Measurements from ENCODE around the gene ZFPL1. TPM values are rescaled to one million over a fixed set of nuclear protein-coding genes. Genes with fewer than 3 reads are reported as not detected.
"Not testable (repeated sequence)": the region's sequence is repeated elsewhere in the genome, so short reads cannot be mapped to it uniquely, and the experiment has no call there.

ZFPL1 gene
- polyA plus RNA-seq, 12 donors = 17.1 to 37.9 (median 21.0) TPM; not detected in 1

- DNase-seq = no peak
These were observed 29.8 kb downstream of the ZFPL1 start for GRCh38 chr11:65113839-65114238.

DNA sequence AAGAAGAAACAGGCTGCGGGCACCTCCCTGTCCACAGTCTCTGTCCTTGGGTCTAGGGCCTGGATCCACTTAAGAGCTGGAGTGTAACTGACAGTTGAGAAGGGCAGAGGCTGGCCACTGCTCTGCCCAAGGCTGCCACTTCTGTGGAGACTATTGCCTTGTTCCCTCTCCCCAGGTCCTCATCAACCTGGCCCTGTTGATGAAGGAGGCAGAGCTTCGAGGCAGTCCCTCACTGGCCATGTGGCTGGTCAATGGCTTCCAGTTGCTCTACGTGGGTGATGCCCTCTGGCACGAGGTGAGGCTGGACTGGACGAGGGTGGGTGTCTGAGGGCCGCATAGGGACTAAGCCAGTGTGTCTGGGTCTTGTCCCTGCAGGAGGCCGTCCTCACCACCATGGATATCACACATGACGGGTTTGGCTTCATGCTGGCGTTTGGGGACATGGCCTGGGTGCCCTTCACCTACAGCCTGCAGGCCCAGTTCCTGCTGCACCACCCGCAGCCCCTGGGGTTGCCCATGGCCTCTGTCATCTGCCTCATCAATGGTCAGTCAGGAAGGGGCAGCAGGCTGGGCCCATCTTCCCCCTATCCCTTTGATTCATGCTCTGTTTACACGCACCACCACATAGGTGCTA is 30.6 kb downstream of the ZFPL1 start:
- DNase-seq = no peak

DNA sequence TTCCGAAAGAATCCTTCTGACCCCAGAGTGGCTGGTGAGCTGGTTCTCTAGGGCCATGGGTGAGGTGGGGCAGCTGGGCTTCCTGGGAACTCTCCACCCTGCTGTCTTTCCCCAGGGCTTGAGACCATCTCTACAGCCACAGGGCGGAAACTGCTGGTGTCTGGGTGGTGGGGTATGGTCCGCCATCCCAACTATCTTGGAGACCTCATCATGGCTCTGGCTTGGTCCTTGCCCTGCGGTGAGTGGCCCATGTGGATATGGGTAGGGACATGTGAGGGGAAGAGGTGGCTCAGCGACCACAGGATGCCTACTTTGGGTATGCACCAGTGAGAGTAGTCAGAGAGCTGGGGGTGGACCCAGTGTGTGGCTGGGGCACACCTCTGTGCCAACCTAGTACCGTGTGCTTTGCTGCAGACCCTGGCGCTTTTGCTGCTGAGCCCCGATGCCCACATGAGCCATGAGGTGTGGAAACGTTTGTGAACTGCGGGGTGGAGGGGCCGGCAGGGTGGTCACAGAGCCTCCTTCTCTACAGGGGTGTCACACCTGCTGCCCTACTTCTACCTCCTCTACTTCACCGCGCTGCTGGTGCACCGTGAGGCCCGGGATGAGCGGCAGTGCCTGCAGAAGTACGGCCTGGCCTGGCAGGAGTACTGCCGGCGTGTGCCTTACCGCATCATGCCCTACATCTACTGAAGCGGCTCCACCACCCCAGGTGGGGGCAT is 31.5 kb downstream of the ZFPL1 start:
- no peak for DNase-seq

DNA sequence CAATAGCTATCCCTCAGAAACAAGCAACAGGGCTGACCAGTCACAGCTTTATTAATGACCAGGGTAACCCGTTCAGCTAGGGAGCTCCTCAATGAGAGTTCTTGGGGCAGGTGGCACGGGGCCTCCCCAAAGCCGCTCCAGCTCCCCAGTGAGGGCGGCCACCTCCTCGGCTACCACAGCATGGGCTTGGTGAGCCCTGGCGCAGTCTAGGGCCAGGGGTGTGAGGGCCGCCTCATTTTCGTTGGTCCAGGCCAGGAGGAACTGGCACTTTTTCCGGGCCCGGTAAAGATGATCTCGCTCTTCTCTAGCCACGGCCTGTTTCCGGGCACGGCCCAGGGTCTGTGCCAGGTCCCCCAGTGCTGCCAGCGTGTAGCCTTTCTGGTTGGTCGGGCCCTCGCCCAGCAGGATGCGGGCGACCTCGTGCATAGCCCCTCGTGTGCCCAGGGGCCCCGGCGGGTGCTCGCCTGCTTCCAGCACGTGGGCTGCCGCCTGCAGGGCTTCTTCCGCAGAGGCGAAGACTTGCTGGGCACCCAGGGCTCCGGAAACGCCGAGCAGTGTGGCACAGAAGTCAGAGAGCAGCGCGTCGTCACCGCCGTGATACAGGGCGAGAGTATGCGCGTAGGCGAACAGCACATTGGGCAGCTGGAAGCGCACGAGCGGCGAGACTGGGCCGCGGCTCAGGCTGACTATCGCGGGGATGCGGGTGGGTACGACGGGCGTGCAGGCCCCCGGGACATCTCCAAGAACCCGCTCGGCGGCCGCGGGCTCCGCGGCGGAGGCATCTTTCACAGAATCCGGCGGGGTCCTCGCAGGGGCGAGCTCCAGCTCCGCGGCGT is 32.6 kb downstream of the ZFPL1 start:
- no peak for DNase-seq

DNA sequence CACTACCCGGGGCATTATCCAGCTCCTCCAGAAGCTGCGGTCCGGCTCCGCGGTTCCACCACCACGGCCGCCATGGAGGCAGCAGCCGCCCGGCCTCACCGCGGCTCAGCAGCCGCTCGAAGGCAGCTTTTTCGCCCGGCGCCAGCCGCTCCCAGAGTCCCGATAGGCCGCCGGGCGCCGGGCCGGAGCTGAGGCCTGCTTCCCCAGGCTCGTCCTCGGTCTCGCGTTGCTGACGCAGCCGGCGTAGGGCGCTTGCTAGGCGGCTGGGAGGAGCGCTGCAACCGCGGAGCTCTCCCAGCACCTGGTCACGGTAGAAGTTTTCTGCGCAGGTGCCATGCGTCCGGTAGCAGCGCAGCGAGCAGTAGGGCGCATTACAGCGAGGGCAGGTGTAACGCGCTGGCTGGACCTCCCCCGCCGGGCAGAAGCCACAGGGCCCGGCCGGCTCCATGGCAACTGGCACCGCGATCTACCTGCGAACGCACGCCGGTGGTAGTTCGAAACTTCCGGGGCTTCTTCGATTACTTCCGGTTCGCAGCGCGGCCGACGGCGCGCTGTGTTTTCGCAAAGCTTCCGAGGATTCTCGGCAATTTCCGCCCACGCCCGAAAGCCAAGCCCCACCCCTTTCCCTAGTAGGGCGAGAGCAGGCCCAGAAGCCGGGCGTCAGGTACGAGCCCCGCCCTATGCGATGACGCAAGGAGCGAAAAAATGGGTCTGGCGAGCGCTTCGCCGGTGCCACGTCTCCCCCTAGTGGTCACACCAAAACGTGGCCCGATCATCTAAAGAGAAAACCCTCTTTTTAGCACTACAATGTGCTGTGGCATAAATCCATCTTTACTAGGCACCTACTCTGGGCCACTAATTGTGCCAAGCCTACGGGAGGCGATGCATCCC is 33.4 kb downstream of the ZFPL1 start, which contains the start of gene ZNHIT2:
Gene ZNHIT2 (minus strand): TSS at position 496 of the 891 bp plus-strand sequence. CDS start 48 bp downstream, at position 448.
- peak; percentile 100 for DNase-seq

GRCh38 chr11:65118097-65118837 is 34.2 kb downstream of the ZFPL1 start:
- DNase-seq = no peak

GRCh38 chr11:65118891-65119669 is 35.1 kb downstream of the ZFPL1 start:
- not testable (repeated sequence) for DNase-seq

- no peak for DNase-seq
These were observed 35.6 kb downstream of the ZFPL1 start for GRCh38 chr11:65119670-65119995.

GRCh38 chr11:65120831-65121230 is 36.8 kb downstream of the ZFPL1 start:
- no peak for DNase-seq

GRCh38 chr11:65121447-65121864 is 37.4 kb downstream of the ZFPL1 start:
- DNase-seq = no peak

DNA sequence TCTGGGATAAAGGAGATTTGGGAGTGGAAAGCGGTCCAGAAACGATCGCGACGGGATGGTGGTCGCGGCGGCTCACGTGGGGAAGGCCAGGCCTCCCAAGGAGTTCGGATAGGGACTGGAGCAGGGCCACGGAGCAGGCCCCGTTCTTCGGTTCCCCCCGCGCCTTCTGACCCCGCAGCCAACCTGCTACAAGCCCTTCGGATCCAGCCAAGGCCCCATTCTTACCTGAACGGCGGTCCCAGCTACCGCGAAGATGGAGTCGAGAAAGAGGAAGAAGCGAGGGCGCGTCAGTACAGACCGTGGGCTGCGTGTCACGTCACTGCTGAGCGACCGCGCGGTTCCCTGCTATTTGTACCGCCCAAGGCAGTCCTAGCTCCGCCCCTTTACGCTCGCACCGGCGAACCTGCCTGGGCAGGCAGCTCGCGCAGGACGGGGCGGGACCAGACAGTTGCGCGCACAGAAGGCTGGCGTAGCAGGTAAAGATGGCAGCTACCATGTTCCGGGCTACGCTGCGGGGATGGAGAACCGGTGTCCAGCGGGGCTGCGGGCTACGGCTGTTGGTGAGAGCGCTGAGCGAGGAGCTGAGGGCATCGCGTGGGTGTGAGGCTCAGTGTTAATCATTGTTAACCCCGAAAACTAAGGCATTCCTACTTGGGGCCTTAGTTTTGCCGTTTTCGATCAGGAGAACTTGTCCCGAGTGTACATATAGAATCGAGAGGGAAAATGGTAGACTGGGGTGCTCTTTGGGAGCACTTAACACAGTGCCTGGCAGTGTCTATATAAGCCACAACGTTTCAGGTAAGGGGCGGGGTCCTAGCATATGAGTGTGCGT is 38.1 kb downstream of the ZFPL1 start, which contains the start of the genes FAU and MRPL49:
Gene FAU (minus strand): TSS at position 270 of the 832 bp plus-strand sequence. CDS start 321 bp downstream, outside the sequence.
Gene MRPL49 (plus strand): TSS at position 457 of the 832 bp plus-strand sequence. CDS start 26 bp downstream, at position 483.
- peak; percentile 97 for DNase-seq

GRCh38 chr11:65124480-65125196 is 40.6 kb downstream of the ZFPL1 start:
- no peak for DNase-seq

GRCh38 chr11:65125197-65126056 is 41.4 kb downstream of the ZFPL1 start:
- DNase-seq = no peak

- no peak for DNase-seq
These were observed 42.7 kb downstream of the ZFPL1 start for GRCh38 chr11:65126624-65127274.

DNA sequence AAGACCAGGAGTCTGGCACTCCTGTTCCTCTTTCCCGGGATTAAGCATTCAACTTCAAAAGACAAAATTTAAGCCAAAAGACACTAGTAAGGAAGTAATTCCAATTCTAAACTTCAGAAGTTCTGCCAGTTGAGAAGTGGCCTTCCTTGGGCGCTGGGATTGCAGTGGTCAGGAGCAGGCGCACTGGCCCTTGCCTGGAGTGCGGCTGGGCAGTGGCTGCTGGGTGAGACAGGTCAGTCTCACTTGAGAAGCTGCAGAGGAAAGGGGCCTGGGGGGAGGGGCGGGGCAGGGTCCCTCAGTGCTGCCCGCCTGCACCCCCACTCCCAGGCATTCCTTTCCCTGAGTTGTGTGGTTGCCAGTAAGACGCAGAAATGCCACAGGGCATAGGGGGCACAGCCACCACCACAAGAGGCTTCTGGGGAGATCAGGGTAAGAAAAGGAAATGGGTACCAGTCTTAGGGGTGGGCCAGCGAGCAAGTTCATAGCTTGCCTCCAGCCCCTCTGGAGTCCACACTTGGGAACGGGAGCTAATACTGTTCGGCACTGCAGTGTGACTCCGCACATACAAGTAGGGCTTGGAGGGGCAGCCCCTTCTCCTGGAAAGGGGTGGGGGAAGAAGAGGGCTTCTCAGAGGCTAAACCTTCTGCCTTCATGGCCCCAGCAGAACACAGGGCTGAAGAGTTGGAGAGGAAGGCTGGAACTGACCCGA is 43.6 kb downstream of the ZFPL1 start:
- no peak for DNase-seq
